Esophagus (tissue), 2 donors: ENCODE data around the gene PDE9A. TPM values are rescaled to one million over a fixed set of nuclear protein-coding genes. Genes with fewer than 3 reads are reported as not detected.

Source experiments
- H3K27ac ChIP-seq, 2 donors: one replicate each; pipeline ENCODE4 v1.5.1; 2013; ENCODE audit warnings: low read depth in 2 of 2, mild to moderate bottlenecking in 2 of 2, inconsistent platforms in 1 of 2, low read length in 1 of 2, moderate library complexity in 1 of 2
- H3K27me3 ChIP-seq, 2 donors: one replicate each; pipeline ENCODE4 v1.6.1; 2013; ENCODE audit warnings: low read length in 2 of 2, control low read depth in 1 of 2, mild to moderate bottlenecking in 1 of 2; ENCODE audit not compliant: insufficient read depth in 2 of 2, control insufficient read depth in 1 of 2
- H3K36me3 ChIP-seq, 2 donors: one replicate each; pipeline ENCODE4 v1.6.1; 2013; ENCODE audit warnings: low read length in 1 of 2; ENCODE audit not compliant: control insufficient read depth in 2 of 2, insufficient read depth in 2 of 2
- H3K4me1 ChIP-seq, 2 donors: one replicate each; pipeline ENCODE4 v1.6.1; 2013; ENCODE audit warnings: low read length in 1 of 2; ENCODE audit not compliant: control insufficient read depth in 2 of 2, insufficient read depth in 2 of 2
- H3K4me3 ChIP-seq, 2 donors: one replicate each; pipeline ENCODE4 v1.5.1; 2013; ENCODE audit warnings: low read length in 2 of 2, mild to moderate bottlenecking in 2 of 2, low read depth in 1 of 2, moderate library complexity in 1 of 2
- H3K9me3 ChIP-seq, 2 donors: one replicate each; pipeline ENCODE4 v1.6.1; 2013; ENCODE audit warnings: mild to moderate bottlenecking in 2 of 2, low read depth in 1 of 2, low read length in 1 of 2, moderate library complexity in 1 of 2; ENCODE audit not compliant: control insufficient read depth in 2 of 2, insufficient read depth in 1 of 2
- WGBS, 2 donors: extraction: QIAGEN DNeasy Blood & Tissue Kit; methylation state at CpG; one replicate each; pipeline ENCODE4 v1.1.7; 2013; 5-methylcytosine and 5-hydroxymethylcytosine counted together
- polyA plus RNA-seq, 2 donors: library from polyadenylated mRNA; stranded (reverse); fragments of 200-250 nt; gene quantifications; one replicate each; pipeline ENCODE4 v1.2.3, GENCODE V29; 2013
- donor health status: healthy with polysubstance abuse.
- donor health status: Bipolar disorder and iron deficiency.

The PDE9A gene
- polyA plus RNA-seq, 2 donors = 1.6 to 1.8 TPM

GRCh38 chr21:42638266-42638863, 15.1 kb upstream of the PDE9A start:
- Histone ChIP-seq H3K27me3 (no peaks in the 10 kb centered on the region), H3K36me3 (no peaks in the 10 kb centered on the region), H3K4me1 (peaks cover 0 to 6% of the 10 kb centered on the region in 2 donors), H3K9me3 (no peaks in the 10 kb centered on the region), H3K4me3 (no peak overlapping the region), H3K27ac (no peak overlapping the region)
- 61 to 66% methylated on average over 19 of the region's 19 CpGs for WGBS, 2 donors

GRCh38 chr21:42639646-42640152, 13.7 kb upstream of the PDE9A start:
- Histone ChIP-seq H3K27ac (no peak overlapping the region), H3K4me3 (no peak overlapping the region), H3K9me3 (no peaks in the 10 kb centered on the region), H3K4me1 (peaks cover 0 to 6% of the 10 kb centered on the region in 2 donors), H3K27me3 (no peaks in the 10 kb centered on the region), H3K36me3 (no peaks in the 10 kb centered on the region)
- 79 to 87% methylated on average over 8 of the region's 8 CpGs for WGBS, 2 donors

DNA sequence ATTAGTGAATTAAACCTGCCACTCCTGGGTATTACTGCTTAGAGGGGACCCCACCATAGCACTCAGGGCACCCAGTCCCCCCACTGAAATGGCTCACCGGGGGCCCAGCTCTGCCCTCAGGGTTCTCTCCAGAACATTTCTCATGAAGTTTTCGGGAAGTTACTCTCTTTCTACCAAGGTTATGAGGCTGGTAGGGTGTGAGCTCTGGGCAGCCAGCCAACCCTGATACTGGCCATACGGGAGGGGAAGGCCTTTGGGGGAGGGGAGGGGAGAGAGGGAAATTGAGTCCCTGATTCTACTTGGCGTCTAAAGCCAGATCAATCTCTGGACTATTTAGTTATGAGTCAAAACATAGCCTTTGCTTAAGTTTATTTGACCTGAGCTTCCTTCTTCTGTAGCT, 12.9 kb upstream of the PDE9A start:
- 26 to 31% methylated on average over 4 of the region's 4 CpGs for WGBS, 2 donors
- H3K36me3 ChIP-seq = no peaks in the 10 kb centered on the region
- no peak overlapping the region for H3K27ac ChIP-seq
- H3K4me3 ChIP-seq = no peak overlapping the region
- no peaks in the 10 kb centered on the region for H3K9me3 ChIP-seq
- H3K4me1 ChIP-seq = peaks cover 0 to 6% of the 10 kb centered on the region in 2 donors
- H3K27me3 ChIP-seq = no peaks in the 10 kb centered on the region

GRCh38 chr21:42641311-42642218, 11.9 kb upstream of the PDE9A start:
- WGBS, 2 donors = 57 to 59% methylated on average over 24 of the region's 24 CpGs
- Histone ChIP-seq H3K4me1 (peaks cover 0 to 4% of the 10 kb centered on the region in 2 donors), H3K4me3 (no peak overlapping the region), H3K27me3 (no peaks in the 10 kb centered on the region), H3K36me3 (no peaks in the 10 kb centered on the region), H3K9me3 (no peaks in the 10 kb centered on the region), H3K27ac (no peak overlapping the region)

GRCh38 chr21:42642219-42642745, 11.1 kb upstream of the PDE9A start:
- Histone ChIP-seq H3K4me1 (peaks cover 0 to 4% of the 10 kb centered on the region in 2 donors), H3K27ac (no peak overlapping the region), H3K4me3 (no peak overlapping the region), H3K9me3 (no peaks in the 10 kb centered on the region), H3K36me3 (no peaks in the 10 kb centered on the region), H3K27me3 (no peaks in the 10 kb centered on the region)
- WGBS, 2 donors = 61 to 69% methylated on average over 8 of the region's 8 CpGs

DNA sequence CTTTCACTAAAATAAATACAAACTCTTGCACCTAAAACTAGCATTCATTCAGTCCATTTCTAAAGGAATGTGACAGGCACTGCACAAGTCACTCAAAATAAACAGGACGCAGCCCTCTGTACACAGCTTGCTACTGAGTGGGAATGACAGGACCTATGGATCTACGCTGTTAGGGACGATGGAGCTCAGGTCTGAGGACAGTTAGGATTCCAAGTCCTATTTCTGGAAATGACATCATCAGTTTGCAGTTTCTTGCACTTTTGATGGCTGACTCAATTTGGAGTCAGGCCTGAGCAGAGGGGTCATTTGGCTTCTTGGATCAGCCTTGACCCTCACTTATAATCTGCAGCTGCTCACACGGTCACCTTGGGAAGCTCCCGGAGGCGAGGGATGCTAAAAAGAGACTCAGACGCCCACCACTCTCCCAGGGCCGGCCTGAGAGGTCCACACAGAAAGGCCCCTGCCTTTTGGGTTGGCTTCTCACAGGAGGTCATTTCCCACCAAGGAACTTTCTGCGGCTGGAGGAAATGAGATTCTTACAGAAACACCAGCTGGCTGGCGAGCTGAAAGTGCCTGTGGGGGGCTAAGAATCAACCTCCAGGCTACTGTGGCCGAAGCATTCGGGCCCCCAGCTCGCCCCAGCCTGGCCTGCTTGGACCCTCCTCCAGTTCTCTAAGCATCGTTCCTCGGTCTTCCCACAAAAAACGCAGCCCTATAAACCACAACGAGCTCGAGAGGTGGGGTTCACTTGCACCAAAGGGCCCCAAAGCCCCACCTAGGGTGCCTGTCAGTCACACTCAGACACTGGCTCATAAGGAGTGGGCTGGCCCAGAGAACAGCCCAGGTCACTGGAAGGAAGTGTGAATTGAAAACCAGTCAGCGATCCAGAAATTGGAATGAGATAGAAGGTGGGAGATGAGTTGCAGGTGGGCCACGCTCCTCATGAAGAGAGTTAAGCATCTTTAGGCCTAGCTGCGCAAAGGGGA, 8.9 kb upstream of the PDE9A start:
- no peaks in the 10 kb centered on the region for H3K27me3 ChIP-seq
- no peak overlapping the region for H3K4me3 ChIP-seq
- H3K36me3 ChIP-seq = no peaks in the 10 kb centered on the region
- WGBS, 2 donors = 80% methylated on average over 21 of the region's 21 CpGs
- H3K4me1 ChIP-seq = peaks cover 0 to 4% of the 10 kb centered on the region in 2 donors
- no peak overlapping the region for H3K27ac ChIP-seq
- no peaks in the 10 kb centered on the region for H3K9me3 ChIP-seq

DNA sequence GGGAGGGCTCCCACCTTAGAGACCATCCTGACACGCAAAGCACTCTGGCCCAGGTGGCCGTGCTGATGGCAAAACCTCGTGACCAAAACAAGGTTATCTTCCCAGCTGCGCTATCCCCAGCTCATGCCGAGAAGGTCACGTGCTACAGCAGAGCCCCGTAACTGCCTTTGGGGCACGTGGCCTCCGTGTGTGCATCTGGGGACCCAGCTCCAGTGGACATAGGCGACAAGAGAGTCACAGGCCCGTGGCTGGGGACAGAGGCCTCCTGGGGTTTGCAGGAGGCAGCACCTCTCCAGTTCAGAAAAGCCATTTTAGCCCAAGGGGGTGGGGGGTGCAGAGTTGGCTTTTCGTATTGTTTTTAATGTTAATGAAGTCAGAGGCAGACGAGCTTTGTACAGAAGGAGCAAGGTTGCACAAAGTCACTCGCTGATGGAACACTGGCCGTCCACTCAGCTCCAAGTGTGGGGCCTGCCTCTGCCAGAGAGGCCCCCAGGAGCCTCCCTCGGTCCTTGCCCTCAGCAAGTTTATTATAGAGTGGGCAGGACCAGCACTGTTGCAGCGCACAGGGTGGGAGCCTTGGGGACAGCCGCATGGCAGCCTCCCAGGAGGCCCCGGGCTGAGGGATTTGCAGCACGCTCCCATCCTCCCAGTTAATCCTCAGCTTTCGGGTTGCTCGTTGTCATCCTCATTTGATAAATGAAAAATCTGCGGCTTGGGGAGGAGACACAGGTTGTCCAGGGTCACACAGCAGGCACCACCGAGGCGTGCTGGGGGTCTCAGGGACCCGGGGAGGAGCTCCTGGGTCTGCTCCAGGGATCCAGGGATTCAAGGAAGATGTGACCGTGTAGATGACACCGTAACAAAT, 8.0 kb upstream of the PDE9A start:
- no peaks in the 10 kb centered on the region for H3K36me3 ChIP-seq
- no peaks in the 10 kb centered on the region for H3K27me3 ChIP-seq
- no peaks in the 10 kb centered on the region for H3K9me3 ChIP-seq
- WGBS, 2 donors = 75 to 77% methylated on average over 28 of the region's 28 CpGs
- no peaks in the 10 kb centered on the region for H3K4me1 ChIP-seq
- H3K27ac ChIP-seq = no peak overlapping the region
- H3K4me3 ChIP-seq = no peak overlapping the region

- Histone ChIP-seq H3K9me3 (no peaks in the 10 kb centered on the region), H3K36me3 (no peaks in the 10 kb centered on the region), H3K4me1 (no peaks in the 10 kb centered on the region), H3K27me3 (no peaks in the 10 kb centered on the region), H3K27ac (no peak overlapping the region), H3K4me3 (no peak overlapping the region)
- 86 to 89% methylated on average over 14 of the region's 14 CpGs for WGBS, 2 donors
Measured at GRCh38 chr21:42646076-42646825, 7.2 kb upstream of the PDE9A start.
